NCI-H2227 (cell line): ENCODE results near the gene PLXNB1.
"Not testable (repeated sequence)": the region's sequence is repeated elsewhere in the genome, so short reads cannot be mapped to it uniquely, and the experiment has no call there.

Source experiments
- DNase-seq: peaks from one replicate; lab custom pipeline; 2025; ENCODE audit not compliant: unreplicated experiment; lab: John Stamatoyannopoulos, UW

Gene PLXNB1

GRCh38 chr3:48406443-48407431, 23.1 kb downstream of the PLXNB1 start:
- no peak for DNase-seq

DNA sequence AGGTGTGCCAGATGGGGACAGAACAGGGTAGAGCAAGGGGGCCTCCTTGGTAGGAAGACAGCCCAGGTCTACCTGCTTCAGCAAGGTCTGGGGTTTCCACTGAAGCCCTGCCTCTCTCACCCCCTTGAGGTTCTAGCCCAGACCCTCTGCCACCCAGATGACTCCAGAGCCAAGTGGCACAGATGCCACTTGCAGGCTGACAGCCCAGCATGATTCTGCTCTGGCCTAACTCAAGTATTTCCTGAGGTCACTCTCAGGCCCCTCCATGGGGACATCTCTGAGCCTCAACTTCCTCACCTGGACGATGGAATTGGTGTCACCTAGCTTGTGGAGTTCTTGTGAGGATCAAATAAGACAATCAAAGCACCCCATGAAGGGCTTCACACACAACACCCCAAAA, 23.9 kb downstream of the PLXNB1 start:
- DNase-seq: no peak

- DNase-seq: no peak
These were observed 24.5 kb downstream of the PLXNB1 start for GRCh38 chr3:48405343-48405881.

DNA sequence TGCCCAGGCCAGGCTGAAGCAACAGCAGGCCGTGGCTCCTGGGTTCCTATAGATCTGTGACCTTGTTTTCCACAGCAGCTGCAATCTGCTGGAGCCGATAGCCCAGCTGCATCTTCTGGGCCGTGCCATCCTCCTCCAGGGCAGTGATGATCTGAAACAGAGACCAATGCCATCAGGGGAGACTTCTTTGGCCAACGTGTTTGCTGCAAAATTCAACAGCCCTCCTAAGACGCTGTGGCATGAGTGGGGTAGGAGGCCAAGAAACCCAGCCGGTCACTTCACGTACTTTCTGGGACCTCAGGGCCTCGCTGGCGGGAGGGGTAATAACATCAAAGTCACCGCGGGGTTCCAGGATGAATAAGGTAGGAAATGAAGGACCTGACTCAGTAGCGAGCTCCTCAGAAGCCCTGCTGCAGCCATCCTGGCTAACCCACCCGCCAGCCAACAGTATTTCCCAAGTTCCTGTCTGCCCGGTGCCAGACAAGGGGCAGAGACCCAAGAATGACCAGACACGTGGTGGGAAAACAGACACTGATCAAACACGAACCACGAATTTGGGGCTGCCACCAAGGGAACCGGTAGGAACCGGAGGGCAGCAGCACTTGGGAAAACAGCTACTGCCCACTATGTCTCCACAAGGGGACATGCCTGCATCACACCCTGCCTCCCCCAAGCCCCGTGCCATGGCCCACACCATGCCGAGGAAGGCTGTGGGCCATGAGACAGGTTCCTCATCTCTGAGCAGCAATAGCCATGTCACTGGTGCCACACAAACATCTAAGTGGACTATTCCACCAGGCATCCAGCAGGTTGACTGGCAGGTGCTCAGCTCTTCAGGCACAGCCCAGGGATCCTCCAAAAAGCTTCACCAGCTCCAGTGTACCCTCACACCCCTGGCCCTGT, 25.2 kb downstream of the PLXNB1 start:
- DNase-seq: no peak

DNA sequence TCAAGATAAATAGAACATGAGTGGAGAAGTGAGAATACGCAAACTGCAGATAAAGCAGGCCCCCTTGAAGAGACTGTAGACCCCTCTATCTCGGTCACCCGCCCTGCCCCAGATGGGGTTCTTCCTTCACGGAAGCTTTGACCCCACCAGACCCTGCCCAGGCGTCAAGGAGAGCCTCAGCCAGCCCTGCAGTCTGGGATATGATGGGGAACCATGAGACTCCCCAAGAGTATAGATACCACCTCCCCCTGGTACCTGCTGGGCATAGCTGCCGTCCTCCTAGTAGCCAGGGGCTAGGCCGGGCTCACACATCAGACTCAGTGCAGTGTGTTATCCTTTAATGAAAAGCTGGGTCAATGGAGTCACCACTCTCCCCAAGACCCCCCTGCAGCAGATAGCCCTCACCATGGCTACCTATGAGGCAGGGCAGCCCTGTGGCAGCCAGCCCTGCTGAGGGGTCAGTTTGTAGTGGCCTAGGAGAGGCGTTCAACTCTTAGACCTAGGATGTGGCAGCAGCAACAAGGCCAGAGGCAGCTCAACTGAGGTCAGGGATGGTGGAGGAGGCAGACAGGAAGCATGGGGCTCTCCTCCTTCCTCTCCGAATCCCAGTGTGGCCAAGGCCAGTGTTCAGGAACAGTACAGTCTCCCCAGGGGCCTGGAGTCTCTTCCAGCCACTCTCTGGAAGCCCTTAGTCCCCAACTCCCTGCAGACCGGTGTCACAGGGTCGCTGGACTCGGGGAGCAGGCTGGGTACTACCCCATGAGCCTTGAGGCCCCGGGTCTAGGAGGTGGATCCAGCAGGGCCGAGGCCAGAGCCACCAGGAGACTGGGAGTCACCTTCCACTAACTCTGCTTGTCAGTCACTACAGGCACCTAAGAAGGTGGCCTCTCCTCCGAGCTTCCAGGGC, 26.1 kb downstream of the PLXNB1 start:
- no peak for DNase-seq

- no peak for DNase-seq
These were observed 27.0 kb downstream of the PLXNB1 start for GRCh38 chr3:48402907-48403306.

- no peak for DNase-seq
These were observed 27.6 kb downstream of the PLXNB1 start for GRCh38 chr3:48402281-48402732.

DNA sequence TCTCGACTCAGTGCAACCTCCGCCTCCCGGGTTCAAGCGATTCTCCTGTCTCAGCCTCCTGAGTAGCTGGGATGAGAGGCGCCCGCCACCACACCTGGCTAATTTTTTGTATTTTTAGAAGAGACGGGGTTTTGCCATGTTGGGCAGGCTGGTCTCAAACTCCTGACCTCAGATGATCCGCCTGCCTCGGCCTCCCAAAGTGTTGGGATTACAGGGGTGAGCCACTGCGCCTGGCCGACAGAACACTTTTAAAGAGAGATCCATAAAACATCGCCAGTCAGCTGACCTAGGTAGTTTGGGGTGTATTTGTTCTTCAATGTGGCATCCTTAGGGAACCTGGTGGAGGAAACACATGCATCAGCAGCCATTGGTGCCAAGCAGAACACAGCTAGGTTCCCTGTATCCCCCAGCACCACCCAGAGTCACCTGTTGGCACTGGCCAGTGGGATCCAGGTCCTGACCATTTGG, 28.4 kb downstream of the PLXNB1 start:
- DNase-seq: not testable (repeated sequence)

GRCh38 chr3:48400824-48401433, 29.0 kb downstream of the PLXNB1 start:
- peak; percentile 60 for DNase-seq

DNA sequence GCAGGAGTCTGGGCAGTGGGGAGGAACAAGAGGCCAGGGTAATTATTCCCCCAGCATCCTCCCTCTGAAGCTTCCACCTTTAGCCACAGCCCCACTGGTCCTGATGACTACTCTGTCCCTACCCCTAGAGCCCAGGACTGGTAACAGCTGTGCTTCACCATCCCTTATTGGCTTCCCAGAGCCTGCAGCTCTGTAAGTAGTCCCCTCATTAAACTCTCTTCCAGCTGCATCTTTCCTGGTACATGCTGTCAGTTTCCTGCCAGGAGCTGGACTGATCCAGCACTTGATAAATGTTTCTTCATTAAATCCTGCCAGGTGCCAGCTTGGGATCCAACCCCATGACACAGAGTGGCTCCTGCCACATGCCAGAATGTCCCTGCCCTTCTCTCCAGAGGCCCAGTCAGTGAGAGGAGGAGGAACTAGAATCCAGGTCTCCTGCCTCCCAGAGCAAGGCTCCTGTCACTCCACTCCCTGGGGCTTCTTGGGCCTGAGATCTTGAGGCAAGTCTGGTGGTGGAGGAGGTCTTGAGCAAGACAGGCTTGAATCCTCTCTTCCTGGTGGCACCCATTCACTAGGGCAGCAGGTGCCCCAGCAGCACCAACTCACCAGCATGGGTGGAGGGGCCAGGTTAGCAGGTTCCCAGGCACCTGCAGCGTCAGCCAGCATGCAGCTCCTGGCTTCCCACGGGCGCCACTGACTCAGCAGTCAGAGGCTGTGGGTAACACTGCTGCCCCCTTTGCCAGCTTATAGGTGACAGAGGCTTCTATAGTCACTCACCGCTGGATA, 30.3 kb downstream of the PLXNB1 start:
- DNase-seq: no peak

DNA sequence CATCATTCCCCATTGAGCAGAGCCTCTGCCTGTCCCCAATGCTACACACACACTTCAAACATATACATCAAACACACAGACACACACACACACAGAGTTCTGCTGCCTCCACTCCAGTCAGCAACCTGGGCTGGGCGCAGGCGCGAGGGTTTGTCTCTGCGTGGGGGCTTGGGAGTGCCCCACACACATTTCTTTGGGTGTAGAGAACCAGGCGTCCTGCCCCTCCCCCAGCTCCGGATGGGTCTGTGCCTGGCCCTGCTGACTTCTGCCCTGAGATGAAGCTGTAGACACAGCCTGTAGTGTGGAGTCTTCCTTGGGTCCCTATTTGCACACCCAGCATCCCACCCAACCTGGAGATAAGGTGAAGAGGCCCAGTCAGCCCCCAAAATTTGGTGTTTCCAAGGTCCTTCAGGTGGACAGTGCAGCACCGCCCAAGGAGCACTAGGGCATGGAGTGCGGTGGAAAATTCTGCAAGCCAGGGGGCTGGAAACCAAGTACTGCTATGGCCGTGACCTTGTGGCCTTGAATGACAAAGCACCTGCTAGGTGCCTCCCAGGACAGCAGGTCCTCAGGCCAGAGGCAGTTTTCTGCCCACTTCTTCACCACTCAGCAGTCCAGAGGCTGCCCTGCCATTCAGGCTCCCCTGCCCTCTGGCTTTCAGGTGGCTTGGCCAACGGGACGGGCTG, 31.0 kb downstream of the PLXNB1 start:
- DNase-seq: no peak

DNA sequence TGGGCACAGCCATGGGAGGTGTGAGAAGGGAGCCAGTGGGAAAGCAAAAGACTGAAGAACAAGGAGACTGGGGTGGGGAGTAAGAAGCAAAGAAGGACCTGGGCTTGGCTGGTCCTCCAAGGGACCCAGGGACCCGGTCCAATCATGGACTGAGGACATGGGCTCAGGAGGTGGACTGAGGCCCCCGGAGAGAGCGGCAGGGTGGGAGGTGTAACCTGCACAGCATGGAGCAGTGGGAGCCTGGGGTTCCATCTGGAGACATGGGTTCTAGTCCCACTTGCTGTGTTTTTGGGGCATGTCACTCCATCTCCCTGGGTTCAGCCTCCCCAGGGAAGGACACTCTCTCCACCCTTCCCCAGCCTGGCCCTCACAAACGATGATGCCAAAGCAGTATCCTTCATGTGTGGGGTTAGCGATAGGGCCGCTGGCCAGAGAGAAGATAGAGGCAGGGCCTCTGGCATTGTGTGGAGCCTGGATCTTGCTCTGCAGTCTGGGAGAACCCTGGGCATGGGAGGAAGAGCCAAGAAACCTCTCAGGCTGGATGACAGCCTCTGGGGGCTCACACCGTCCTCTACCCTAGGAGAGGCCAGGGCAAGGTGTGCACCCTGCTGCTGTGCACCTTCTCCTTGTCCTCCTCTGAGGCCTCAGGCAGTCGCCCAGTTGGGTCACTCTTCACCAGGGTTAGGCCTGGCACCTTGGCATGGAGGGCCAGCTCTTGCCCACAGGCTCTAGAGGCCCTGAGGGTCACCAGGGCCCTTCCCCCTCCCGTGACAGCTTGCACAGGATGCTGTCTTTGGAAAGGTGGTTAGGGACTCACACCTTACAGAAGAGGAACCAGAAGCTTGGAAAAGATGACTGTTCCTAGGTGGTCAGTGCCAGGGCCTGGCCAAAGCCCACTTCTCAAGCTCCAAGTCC, 31.9 kb downstream of the PLXNB1 start:
- DNase-seq: no peak

DNA sequence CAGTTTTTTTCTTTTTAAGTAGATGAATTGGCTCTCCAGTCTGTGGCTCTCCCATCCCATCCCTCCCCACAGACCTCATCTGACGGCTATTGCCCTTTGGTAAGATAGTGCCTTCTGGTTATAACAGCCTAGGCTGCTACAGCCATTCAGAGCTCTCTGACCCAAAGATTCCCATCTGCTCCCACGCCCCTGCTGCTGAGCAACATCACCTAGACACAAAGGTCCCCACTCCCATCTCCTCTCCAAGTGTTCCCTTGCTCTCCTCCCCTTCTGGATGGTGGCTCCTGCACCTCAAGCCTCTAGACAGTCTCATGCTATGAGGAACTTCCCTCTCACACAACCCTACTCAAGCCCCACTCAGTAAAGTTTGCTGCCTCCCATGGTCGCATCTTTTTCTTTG, 34.2 kb downstream of the PLXNB1 start:
- DNase-seq: no peak

- DNase-seq: no peak
These were observed 35.5 kb downstream of the PLXNB1 start for GRCh38 chr3:48394391-48394790.

DNA sequence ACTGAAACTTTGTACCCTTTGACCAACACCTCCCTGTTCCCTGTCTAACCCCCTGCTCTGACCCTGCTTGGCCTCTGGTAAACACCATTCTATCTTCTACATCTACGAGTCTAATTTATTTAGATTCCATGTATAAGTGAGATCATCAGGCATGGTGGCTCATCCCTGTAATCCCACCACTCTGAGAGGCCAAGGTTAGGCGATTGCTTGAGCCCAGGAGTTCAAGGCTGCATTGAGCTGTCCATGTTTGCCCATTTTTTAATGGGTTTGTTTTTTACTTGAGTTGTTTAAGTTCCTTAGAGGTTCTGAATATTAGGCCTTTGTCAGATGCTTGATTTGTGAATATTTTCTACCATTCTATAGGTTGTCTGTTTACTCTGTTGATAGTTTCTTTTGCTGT, 40.9 kb downstream of the PLXNB1 start:
- no peak for DNase-seq

DNA sequence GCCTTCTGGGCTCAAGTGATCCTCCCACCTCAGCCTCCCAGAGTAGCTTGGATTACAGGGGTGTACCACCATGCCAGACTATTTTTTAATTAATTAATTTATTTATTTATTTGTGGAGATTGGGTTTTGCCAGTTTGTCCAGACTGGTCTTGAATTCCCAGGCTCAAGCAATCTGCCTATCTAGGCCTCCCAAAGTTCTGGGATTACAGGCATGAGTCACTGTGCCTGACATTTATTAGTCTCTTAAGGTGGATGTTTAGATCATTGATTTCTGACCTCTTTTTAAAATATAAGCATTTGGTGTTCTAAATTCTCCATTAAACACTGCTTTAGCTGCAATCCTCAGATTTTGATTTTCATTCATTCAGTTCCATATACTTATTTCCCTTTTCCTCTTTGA, 42.3 kb downstream of the PLXNB1 start:
- DNase-seq: no peak

DNA sequence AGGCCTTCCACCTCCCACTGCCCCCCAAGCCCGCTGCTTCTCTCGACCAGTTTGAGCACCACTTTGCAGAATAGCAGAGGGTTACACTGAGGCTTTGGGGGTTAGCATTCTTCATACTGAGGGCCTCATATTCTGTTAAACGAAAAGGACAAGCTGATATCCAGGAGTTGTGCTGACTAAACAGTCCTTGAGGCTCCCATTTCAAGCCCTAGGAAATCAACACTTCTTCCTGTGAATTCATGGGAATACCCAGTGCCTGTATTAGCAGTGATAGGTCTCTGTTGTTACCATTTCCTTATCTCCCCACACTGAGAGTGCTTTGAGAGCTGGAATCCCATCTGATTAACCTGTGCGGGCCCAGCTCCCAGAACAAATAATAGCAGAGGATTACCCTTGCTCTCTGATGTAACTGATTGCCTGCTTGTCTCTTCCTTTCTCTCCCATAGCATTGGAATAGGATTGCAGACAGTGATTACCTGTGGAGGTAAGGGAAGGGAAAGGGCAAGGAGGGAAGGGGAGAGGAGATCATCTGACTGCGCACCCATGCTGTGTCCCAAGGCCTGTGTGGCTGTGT, 56.9 kb downstream of the PLXNB1 start:
- no peak for DNase-seq
